Caco-2 (cell line): Measurements from ENCODE around the gene PDE7B. TPM values are rescaled to one million over a fixed set of nuclear protein-coding genes. Genes with fewer than 3 reads are reported as not detected.

Source experiments
- BruUV-seq: library from RNA; stranded (reverse); fragments of 400-500 nt; replicated peaks from 2 replicates; lab custom pipeline; 2021; lab: Mats Ljungman, UMichigan
- CTCF ChIA-PET: fragments of 300-600 bp; sonication (Branson Sonifier 250); formaldehyde crosslinking; loops from one replicate; lab custom pipeline; 2022; ENCODE audit warnings: antibody characterized with exemption; lab: Charles Lee
- POLR2A ChIA-PET: fragments of 300-600 bp; sonication (Branson Sonifier 250); formaldehyde crosslinking; loops from one replicate; lab custom pipeline; 2022; ENCODE audit warnings: antibody characterized with exemption; lab: Charles Lee
- DNase-seq, 2 experiments: peaks; one replicate each; pipeline versions ENCODE4 v3.0.0 to v3.0.0-alpha.2; 2020 to 2022
- H3K27me3 ChIP-seq: replicated peaks from 2 replicates; pipeline ENCODE4 v1.6.0; 2011; ENCODE audit warnings: low read length; ENCODE audit not compliant: control insufficient read depth, insufficient read depth
- H3K36me3 ChIP-seq: 2 replicates; pipeline ENCODE4 v1.5.1; 2011; ENCODE audit warnings: low read length; ENCODE audit not compliant: control insufficient read depth, insufficient read depth
- H3K4me1 ChIP-seq: fragments of 250-450 bp; sonication (Bioruptor Pico); 2 replicates; pipeline ENCODE4 v1.5.1; 2020; ENCODE audit warnings: mild to moderate bottlenecking
- H3K4me3 ChIP-seq: 2 replicates; pipeline ENCODE4 v1.5.1; 2011; ENCODE audit warnings: low read depth, mild to moderate bottlenecking, control low read depth, low read length
- H3K9me3 ChIP-seq: fragments of 250-450 bp; sonication (Bioruptor Pico); 2 replicates; pipeline ENCODE4 v1.5.1; 2020; ENCODE audit warnings: mild to moderate bottlenecking, moderate library complexity
- H3K27ac Mint-ChIP-seq: one replicate; pipeline ENCODE4 v1.8.0; 2022; ENCODE audit warnings: mixed read lengths; ENCODE audit not compliant: unreplicated experiment
- H3K27me3 Mint-ChIP-seq: one replicate; pipeline ENCODE4 v1.8.0; 2022; ENCODE audit warnings: mixed read lengths; ENCODE audit not compliant: insufficient read depth, unreplicated experiment
- H3K36me3 Mint-ChIP-seq: one replicate; pipeline ENCODE4 v1.8.0; 2022; ENCODE audit warnings: mild to moderate bottlenecking, mixed read lengths; ENCODE audit not compliant: insufficient read depth, unreplicated experiment
- H3K4me1 Mint-ChIP-seq: one replicate; pipeline ENCODE4 v1.8.0; 2022; ENCODE audit warnings: low read depth, mixed read lengths; ENCODE audit not compliant: unreplicated experiment
- H3K4me3 Mint-ChIP-seq: one replicate; pipeline ENCODE4 v1.8.0; 2022; ENCODE audit warnings: mild to moderate bottlenecking, moderate library complexity, mixed read lengths; ENCODE audit not compliant: unreplicated experiment
- H3K9me3 Mint-ChIP-seq: one replicate; pipeline ENCODE4 v1.8.0; 2022; ENCODE audit warnings: mixed read lengths; ENCODE audit not compliant: unreplicated experiment
- intact Hi-C: fragments of 100-400 bp; cut with micrococcal nuclease; formaldehyde crosslinking; loops from one replicate; pipeline ENCODE4 v1.10.0; 2022; ENCODE audit not compliant: unreplicated experiment
- total RNA-seq: library from RNA; stranded (reverse); gene quantifications from 2 replicates; pipeline ENCODE4 v1.2.3, GENCODE V29; 2022
- TF ChIP-seq, protein P1 (sequence below), 2 experiments: fragments of 200-600 bp in 1 of 2; IDR thresholded peaks; 1 replicate in 1 of 2; 2 replicates in 1 of 2; pipeline versions ENCODE4 v1.5.1 to v1.8.0; 2011 to 2022; ENCODE audit warnings: antibody characterized with exemption in 1 of 2, control low read depth in 1 of 2, inconsistent platforms in 1 of 2, low read depth in 1 of 2, low read length in 1 of 2, mild to moderate bottlenecking in 1 of 2, moderate library complexity in 1 of 2; ENCODE audit not compliant: insufficient read depth in 1 of 2, severe bottlenecking in 1 of 2, unreplicated experiment in 1 of 2

PDE7B gene
- total RNA-seq, 1 experiment from 2014 or later: not detected

DNA sequence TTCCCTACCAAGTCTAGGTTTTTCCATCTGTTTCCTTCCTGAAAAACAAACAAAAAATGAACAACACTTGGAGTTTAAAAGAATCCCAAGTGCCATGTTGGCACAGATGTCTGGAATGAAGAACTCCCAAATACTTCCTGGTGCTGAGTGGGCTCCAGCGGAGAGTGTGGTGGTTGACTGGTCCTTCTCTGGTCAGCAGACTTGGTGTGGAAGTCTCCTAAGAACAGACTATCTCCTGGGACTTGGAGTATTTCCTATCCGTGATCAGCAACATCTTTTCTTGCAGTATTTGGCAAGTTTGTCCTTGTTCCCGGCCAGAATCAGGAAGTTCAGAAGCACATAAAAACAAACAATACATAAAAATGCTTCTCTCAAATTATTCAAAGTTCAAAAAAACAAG lies 244.5 kb downstream of the PDE7B start:
- intact Hi-C loops: no loop called here
- POLR2A ChIA-PET: no interaction called here
- H3K4me3 Mint-ChIP-seq: no peak overlapping the region

DNA sequence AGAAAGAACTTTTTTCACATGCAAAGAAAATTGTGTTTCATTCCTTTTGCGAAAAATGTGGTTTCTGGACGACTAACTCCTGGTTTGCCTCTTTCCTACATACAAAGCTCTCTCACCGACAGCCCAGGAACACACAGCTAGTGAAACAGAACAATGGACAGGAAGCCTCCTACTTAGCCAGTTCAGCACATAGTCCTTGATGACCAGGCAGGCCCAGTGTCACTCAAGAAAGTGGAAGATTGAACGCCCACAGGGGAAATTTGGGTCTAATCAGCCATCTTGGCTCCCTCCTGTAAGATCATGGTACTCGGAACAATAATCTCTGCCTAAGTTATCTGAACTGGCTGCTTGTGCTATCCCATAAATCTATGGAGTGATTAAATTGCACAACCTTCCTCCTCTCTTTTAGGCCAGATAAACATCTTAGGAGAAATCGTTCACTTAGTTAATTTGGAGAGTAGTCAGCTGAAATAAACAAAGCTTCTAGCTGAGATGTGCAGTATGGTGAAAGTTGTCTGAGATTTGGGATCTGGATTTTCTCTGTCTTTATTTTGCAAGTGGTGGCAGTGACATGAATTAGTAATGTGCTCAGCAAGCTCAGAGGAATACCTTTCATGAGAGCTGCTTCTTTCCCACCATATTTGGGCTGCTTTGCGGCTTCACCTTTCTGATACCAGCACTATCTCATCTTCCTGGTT lies 251.6 kb downstream of the PDE7B start:
- TF ChIP-seq, protein P1, sequence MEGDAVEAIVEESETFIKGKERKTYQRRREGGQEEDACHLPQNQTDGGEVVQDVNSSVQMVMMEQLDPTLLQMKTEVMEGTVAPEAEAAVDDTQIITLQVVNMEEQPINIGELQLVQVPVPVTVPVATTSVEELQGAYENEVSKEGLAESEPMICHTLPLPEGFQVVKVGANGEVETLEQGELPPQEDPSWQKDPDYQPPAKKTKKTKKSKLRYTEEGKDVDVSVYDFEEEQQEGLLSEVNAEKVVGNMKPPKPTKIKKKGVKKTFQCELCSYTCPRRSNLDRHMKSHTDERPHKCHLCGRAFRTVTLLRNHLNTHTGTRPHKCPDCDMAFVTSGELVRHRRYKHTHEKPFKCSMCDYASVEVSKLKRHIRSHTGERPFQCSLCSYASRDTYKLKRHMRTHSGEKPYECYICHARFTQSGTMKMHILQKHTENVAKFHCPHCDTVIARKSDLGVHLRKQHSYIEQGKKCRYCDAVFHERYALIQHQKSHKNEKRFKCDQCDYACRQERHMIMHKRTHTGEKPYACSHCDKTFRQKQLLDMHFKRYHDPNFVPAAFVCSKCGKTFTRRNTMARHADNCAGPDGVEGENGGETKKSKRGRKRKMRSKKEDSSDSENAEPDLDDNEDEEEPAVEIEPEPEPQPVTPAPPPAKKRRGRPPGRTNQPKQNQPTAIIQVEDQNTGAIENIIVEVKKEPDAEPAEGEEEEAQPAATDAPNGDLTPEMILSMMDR (IDR thresholded peaks at IDR 0.05; ENCODE audit: insufficient read depth in 1 of 2, low read depth in 1 of 2, low read length in 1 of 2, severe bottlenecking in 1 of 2, unreplicated experiment in 1 of 2): no peak
- Histone ChIP-seq H3K36me3 (no peaks in the 10 kb centered on the region), H3K27me3 (no peaks in the 10 kb centered on the region), H3K4me1 (no peaks in the 10 kb centered on the region), H3K9me3 (no peaks in the 10 kb centered on the region), H3K4me3 (no peak overlapping the region)
- DNase-seq: no peak
- POLR2A ChIA-PET: no interaction called here
- H3K27me3 Mint-ChIP-seq: no peaks in the 10 kb centered on the region
- no TSS peak for BruUV-seq
- H3K4me3 Mint-ChIP-seq: no peak overlapping the region
- no peaks in the 10 kb centered on the region for H3K4me1 Mint-ChIP-seq
- CTCF ChIA-PET: interaction anchor here (0.6 kb wide), 1 partner anchor 110 kb away, joined by 4 read pairs; no protein-coding TSS in a partner anchor
- H3K9me3 Mint-ChIP-seq: no peaks in the 10 kb centered on the region
- no peaks in the 10 kb centered on the region for H3K36me3 Mint-ChIP-seq
- intact Hi-C loops: no loop called here
- H3K27ac Mint-ChIP-seq: no peak overlapping the region

More for the DNA sequence above, 244.5 kb downstream of the PDE7B start:
- CTCF ChIA-PET: no interaction called here
- TF ChIP-seq, protein P1 (IDR thresholded peaks at IDR 0.05; ENCODE audit: insufficient read depth in 1 of 2, low read depth in 1 of 2, low read length in 1 of 2, severe bottlenecking in 1 of 2, unreplicated experiment in 1 of 2): no peak
- H3K9me3 Mint-ChIP-seq: peaks cover 10% of the 10 kb centered on the region
- BruUV-seq: no TSS peak
- DNase-seq: no peak
- Histone ChIP-seq H3K27me3 (no peaks in the 10 kb centered on the region), H3K4me1 (0 out of 2 replicates have a peak, but pooled peaks cover 4% of the 10 kb centered on the region), H3K9me3 (no peaks in the 10 kb centered on the region), H3K36me3 (no peaks in the 10 kb centered on the region), H3K4me3 (no peak overlapping the region)
- no peaks in the 10 kb centered on the region for H3K36me3 Mint-ChIP-seq
- no peak overlapping the region for H3K27ac Mint-ChIP-seq
- H3K27me3 Mint-ChIP-seq: peaks cover 7% of the 10 kb centered on the region
- H3K4me1 Mint-ChIP-seq: no peaks in the 10 kb centered on the region

DNA sequence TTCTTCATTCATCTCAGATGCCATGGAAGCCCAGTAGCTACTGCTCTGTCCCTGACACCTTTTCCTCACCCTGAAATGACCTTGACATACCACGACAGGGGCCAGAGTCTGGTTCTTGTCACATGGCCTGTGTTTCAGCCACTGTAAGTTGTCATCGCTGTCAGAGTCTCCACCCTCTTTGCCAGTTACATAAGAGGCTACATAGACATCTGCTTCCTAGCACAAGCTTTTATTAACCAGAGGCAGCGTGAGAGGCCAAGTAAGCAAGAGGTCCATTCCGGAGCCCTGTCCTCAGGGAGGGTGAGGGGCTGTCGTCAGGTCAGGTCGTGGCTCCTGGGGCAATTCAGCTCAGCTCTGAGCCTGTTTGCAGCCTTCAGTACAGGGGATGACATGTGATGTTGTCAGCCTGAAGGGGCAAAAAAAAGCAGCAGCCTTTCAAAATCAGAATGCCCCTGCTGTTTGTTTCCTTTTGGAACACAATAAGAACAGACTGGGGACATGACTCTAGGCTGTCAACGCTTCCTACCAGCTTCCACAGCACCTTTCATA lies 252.3 kb downstream of the PDE7B start:
- ChIA-PET CTCF (no interaction called here), POLR2A (no interaction called here)
- no TSS peak for BruUV-seq
- H3K4me3 Mint-ChIP-seq: no peak overlapping the region
- no peaks in the 10 kb centered on the region for H3K9me3 Mint-ChIP-seq
- Histone ChIP-seq H3K36me3 (no peaks in the 10 kb centered on the region), H3K9me3 (no peaks in the 10 kb centered on the region), H3K27me3 (no peaks in the 10 kb centered on the region), H3K4me3 (no peak overlapping the region), H3K4me1 (no peaks in the 10 kb centered on the region)
- H3K27ac Mint-ChIP-seq: no peak overlapping the region
- no peak for DNase-seq
- no peaks in the 10 kb centered on the region for H3K4me1 Mint-ChIP-seq
- H3K36me3 Mint-ChIP-seq: no peaks in the 10 kb centered on the region
- intact Hi-C loops: no loop called here
- no peaks in the 10 kb centered on the region for H3K27me3 Mint-ChIP-seq
- TF ChIP-seq, protein P1 (IDR thresholded peaks at IDR 0.05; ENCODE audit: insufficient read depth in 1 of 2, low read depth in 1 of 2, low read length in 1 of 2, severe bottlenecking in 1 of 2, unreplicated experiment in 1 of 2): no peak
